A673 (cell line): ENCODE data around the gene ZSWIM6. TPM values are rescaled to one million over a fixed set of nuclear protein-coding genes. Genes with fewer than 3 reads are reported as not detected.

ENCODE experiments used
- BruUV-seq: library from RNA; stranded (reverse); fragments of 400-500 nt; replicated peaks from 2 replicates; lab custom pipeline; 2021; lab: Mats Ljungman, UMichigan
- CTCF ChIA-PET: fragments of 300-600 bp; sonication (Branson Sonifier 250); formaldehyde crosslinking; loops from one replicate; lab custom pipeline; 2022; ENCODE audit warnings: antibody characterized with exemption; lab: Charles Lee
- POLR2A ChIA-PET: fragments of 300-600 bp; sonication (Branson Sonifier 250); formaldehyde crosslinking; loops from one replicate; lab custom pipeline; 2022; ENCODE audit warnings: antibody characterized with exemption; ENCODE audit not compliant: low non-redundant PET; lab: Charles Lee
- DNase-seq: peaks from one replicate; pipeline ENCODE4 v3.0.0-alpha.2; 2015; ENCODE audit warnings: low spot score
- H3K27ac ChIP-seq: fragments of 200-600 bp; sonication (generic); 2 replicates; pipeline ENCODE4 v1.5.1; 2016; ENCODE audit warnings: mixed run types, low read depth, mild to moderate bottlenecking, mixed read lengths, antibody characterized with exemption, low read length; ENCODE audit not compliant: poor library complexity, severe bottlenecking
- H3K27me3 ChIP-seq: fragments of 200-600 bp; sonication (generic); replicated peaks from 2 replicates; pipeline ENCODE4 v1.6.1; 2017; ENCODE audit warnings: mixed run types, low read depth, mild to moderate bottlenecking, mixed read lengths, antibody characterized with exemption, low read length; ENCODE audit not compliant: insufficient read depth, poor library complexity
- H3K36me3 ChIP-seq: fragments of 200-600 bp; sonication (generic); 2 replicates; pipeline ENCODE4 v1.6.1; 2016; ENCODE audit warnings: mixed run types, mild to moderate bottlenecking, mixed read lengths, antibody characterized with exemption, low read length; ENCODE audit not compliant: insufficient read depth, poor library complexity, severe bottlenecking
- H3K4me1 ChIP-seq: fragments of 200-600 bp; sonication (generic); 2 replicates; pipeline ENCODE4 v1.6.1; 2017; ENCODE audit warnings: mixed run types, mild to moderate bottlenecking, mixed read lengths, antibody characterized with exemption, low read length; ENCODE audit not compliant: insufficient read depth, poor library complexity, severe bottlenecking
- H3K4me3 ChIP-seq: fragments of 200-600 bp; sonication (generic); 2 replicates; pipeline ENCODE4 v1.5.1; 2016; ENCODE audit warnings: low read depth, mixed run types, mild to moderate bottlenecking, mixed read lengths, low read length; ENCODE audit not compliant: poor library complexity, severe bottlenecking
- H3K9me3 ChIP-seq: fragments of 200-600 bp; sonication (generic); 2 replicates; pipeline ENCODE4 v1.6.1; 2016; ENCODE audit warnings: mixed run types, low read depth, mild to moderate bottlenecking, mixed read lengths, antibody characterized with exemption, low read length; ENCODE audit not compliant: poor library complexity, severe bottlenecking
- EZH2 ChIP-seq: fragments of 200-600 bp; sonication (generic); IDR thresholded peaks from 2 replicates; pipeline ENCODE4 v1.6.1; 2017; ENCODE audit warnings: borderline replicate concordance, low read depth, mild to moderate bottlenecking, mixed read lengths, antibody characterized with exemption, low read length; ENCODE audit not compliant: poor library complexity, severe bottlenecking
- intact Hi-C: fragments of 100-400 bp; cut with micrococcal nuclease; formaldehyde crosslinking; loops from one replicate; pipeline ENCODE4 v1.10.0; 2022; ENCODE audit not compliant: unreplicated experiment
- total RNA-seq: library from RNA; stranded (reverse); gene quantifications from 2 replicates; pipeline ENCODE4 v1.2.3, GENCODE V29; 2021
- TF ChIP-seq, protein P1 (sequence below): fragments of 300-800, 200-600 bp; sonication (generic); conservative IDR thresholded peaks from 2 replicates; pipeline ENCODE4 v1.5.1; 2017; ENCODE audit warnings: low read depth, mild to moderate bottlenecking, antibody characterized with exemption, low read length, moderate library complexity, mixed read lengths

The ZSWIM6 gene
- total RNA-seq, 1 experiment from 2014 or later: 47.3 TPM

DNA sequence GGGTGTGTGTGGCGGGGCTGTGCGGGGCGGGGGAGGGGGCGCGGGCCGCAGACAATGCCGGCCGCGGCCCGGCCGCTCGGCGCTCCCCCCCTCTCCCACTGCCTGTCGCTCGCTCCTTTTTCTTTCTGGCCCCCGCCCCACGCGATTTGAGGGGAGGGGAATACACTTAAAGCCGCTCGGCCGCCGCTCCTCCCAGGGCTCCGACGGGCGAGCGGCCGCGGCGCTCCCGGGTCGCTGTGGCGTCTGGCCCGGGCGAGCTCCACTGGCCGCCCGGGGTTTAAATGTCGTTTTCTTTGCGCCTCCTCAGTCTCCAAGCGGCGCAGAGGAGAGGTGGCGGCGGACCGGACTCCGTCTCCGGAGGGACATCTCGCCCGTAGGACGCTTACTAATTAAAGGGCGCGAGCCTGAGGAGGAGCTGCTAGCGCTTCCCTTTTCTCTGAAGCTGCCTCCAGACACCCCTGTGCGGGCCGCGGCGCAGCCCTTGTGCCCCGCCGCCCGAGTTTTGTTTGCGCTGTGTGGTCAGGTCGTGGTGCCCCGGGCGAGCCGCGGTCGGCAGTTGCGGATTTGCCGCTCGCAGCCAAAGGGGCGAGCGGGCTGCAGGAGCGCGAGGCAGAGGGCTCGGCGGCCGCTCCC is 1.4 kb downstream of the ZSWIM6 start:
- CTCF ChIA-PET: no interaction called here
- H3K27me3 ChIP-seq: no peaks in the 10 kb centered on the region
- peak; percentile 53 for DNase-seq
- POLR2A ChIA-PET: no interaction called here
- peak overlapping the region; percentile 92 for H3K4me3 ChIP-seq
- BruUV-seq: no TSS peak
- peak overlapping the region; percentile 85 for H3K27ac ChIP-seq
- intact Hi-C loops: loop anchor here (2.0 to 10.0 kb wide), 8 partner anchors 75 to 491 kb away; no protein-coding TSS in a partner anchor
- peaks cover 6% of the 10 kb centered on the region for H3K36me3 ChIP-seq
- peaks cover 31% of the 10 kb centered on the region for H3K4me1 ChIP-seq
- TF ChIP-seq, protein P1, sequence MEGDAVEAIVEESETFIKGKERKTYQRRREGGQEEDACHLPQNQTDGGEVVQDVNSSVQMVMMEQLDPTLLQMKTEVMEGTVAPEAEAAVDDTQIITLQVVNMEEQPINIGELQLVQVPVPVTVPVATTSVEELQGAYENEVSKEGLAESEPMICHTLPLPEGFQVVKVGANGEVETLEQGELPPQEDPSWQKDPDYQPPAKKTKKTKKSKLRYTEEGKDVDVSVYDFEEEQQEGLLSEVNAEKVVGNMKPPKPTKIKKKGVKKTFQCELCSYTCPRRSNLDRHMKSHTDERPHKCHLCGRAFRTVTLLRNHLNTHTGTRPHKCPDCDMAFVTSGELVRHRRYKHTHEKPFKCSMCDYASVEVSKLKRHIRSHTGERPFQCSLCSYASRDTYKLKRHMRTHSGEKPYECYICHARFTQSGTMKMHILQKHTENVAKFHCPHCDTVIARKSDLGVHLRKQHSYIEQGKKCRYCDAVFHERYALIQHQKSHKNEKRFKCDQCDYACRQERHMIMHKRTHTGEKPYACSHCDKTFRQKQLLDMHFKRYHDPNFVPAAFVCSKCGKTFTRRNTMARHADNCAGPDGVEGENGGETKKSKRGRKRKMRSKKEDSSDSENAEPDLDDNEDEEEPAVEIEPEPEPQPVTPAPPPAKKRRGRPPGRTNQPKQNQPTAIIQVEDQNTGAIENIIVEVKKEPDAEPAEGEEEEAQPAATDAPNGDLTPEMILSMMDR: no peak
- TF ChIP-seq EZH2: no peak
- H3K9me3 ChIP-seq: no peaks in the 10 kb centered on the region

DNA sequence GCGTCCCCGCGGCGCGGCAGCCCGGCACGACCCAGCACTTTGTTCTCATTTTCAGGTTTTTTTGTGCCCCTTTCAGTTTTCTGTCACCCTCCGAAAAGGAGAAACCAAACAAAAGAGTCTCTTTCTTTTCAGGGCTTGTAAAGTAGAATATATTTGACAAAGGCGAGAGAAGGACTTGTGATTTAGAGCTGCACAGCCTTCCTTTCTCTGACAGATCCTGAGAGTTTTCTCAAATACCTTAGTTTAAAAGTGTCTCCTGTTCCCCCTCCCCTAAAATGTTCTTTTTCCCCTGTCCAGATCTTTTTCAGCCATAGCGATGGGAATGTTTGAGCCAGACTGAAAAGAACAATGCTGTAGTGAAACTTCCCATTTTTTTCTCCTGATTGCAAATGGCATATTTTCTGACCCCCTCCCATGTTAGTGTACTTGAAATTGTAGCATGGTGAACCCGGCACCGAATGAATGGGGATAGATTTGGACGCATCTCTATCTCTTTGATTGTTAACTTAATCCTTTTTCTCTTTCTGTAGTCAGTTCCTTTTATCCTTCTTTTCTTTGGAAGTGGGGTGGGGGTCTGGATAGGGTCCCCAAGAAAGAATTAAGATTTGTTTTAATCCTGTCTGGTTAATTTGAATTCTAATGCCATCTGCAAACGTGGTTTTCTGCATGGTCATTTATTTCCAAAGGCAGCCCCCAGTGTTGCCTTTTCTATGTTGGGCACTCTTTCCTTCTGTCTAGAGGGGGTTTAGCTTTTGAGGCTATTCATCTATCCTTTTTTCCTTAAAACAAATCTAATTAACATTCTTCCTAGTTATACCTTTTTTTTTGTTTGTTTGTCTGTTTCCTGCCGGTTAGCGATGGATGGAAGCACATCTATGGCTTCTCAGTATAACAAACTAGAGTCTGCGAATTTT is 2.2 kb downstream of the ZSWIM6 start:
- ChIA-PET POLR2A (no interaction called here), CTCF (no interaction called here)
- intact Hi-C loops: loop anchor here (2.0 to 10.0 kb wide), 8 partner anchors 75 to 491 kb away; no protein-coding TSS in a partner anchor
- H3K4me1 ChIP-seq: peaks cover 33% of the 10 kb centered on the region
- no peaks in the 10 kb centered on the region for H3K27me3 ChIP-seq
- H3K27ac ChIP-seq: peak overlapping the region; percentile 85
- no peaks in the 10 kb centered on the region for H3K9me3 ChIP-seq
- no peak for TF ChIP-seq EZH2
- TF ChIP-seq, protein P1: no peak
- TSS peak; percentile 39 for BruUV-seq
- H3K36me3 ChIP-seq: peaks cover 6% of the 10 kb centered on the region
- H3K4me3 ChIP-seq: peak overlapping the region; percentile 92
- DNase-seq: no peak

DNA sequence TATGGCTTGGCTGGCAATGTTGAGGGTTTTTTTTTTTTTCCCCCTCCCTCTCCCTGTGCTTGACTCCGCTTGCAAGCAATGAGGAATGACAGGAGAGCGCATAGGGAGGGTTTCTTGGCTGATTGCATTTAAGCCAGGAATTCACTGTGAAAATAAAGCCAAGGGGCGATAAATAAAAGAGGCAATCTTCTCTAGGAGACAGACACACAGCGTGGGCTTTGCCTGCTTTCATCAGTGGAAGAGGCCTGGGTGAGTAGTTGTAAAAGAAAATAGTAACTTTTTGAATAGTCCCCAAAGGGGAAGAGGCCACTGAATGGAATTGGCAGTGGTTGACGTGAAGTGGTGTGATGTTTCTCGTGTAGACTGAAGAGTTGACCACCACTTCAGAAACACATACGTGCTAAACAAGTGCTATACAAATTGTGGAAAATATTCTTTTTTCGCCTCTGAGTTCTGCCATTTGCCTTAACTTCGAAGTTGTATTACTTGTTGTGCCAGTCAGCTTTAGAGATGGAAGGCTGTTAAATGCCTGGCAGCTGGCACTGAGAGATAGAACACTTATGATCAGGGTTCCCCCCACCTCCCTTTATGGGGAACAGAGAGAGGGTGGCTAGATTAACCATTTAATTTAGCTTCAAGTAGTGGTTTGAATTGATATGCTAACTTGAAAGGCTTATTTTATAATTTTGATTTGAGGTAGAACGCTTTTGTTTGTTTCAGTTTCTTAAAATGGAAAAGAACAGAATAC is 3.0 kb downstream of the ZSWIM6 start:
- CTCF ChIA-PET: no interaction called here
- no peak for TF ChIP-seq EZH2
- TF ChIP-seq, protein P1: no peak

More for the DNA sequence above, 3.0 kb downstream of the ZSWIM6 start:
- DNase-seq: peak; percentile 71
- H3K27me3 ChIP-seq: no peaks in the 10 kb centered on the region
- peaks cover 31% of the 10 kb centered on the region for H3K4me1 ChIP-seq
- POLR2A ChIA-PET: no interaction called here
- H3K36me3 ChIP-seq: peaks cover 6% of the 10 kb centered on the region
- no TSS peak for BruUV-seq
- H3K9me3 ChIP-seq: no peaks in the 10 kb centered on the region
- intact Hi-C loops: loop anchor here (5.0 to 10.0 kb wide), 8 partner anchors 62 to 490 kb away; no protein-coding TSS in a partner anchor
- peak overlapping the region; percentile 92 for H3K4me3 ChIP-seq
- H3K27ac ChIP-seq: peak overlapping the region; percentile 85
